ENCODE results near the gene RBPJ. TPM values are rescaled to one million over a fixed set of nuclear protein-coding genes. Genes with fewer than 3 reads are reported as not detected.

Gene RBPJ
- polyA plus RNA-seq, 1 donor from 2014 or later, result 89.8 TPM

DNA sequence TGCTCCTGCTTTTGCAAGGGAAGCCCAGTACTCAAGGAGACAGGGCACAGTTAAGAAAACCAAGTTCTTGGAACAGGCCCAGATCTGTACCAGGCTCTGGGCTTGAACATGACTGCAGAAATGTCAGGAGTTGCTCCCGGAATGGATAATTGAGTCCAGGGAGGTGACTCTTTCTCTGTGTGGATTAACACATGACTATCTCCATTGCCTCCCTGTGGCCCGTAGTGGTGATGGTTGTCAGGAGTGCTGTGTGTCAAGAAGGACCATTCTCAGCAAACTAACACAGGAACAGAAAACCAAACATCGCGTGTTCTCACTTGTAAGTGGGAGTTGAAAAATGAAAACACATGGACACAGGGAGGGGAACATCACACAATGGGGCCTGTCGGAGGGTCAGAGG lies 129.6 kb downstream of the RBPJ start:
- no peak overlapping the region for H3K4me2 ChIP-seq (ENCODE audit: low read length)
- no peaks in the 10 kb centered on the region for H3K9me2 ChIP-seq (ENCODE audit: insufficient read depth, low read length)
- no peaks in the 10 kb centered on the region for H3K36me3 ChIP-seq (ENCODE audit: insufficient read depth, low read length)
- H3K9ac ChIP-seq (ENCODE audit: low read length), result no peak overlapping the region
- TF ChIP-seq TAF1 (IDR thresholded peaks at IDR 0.05; ENCODE audit: low read depth) (no peak), RAD21 (conservative IDR thresholded peaks at IDR 0.05) (no peak), SMC3 (conservative IDR thresholded peaks at IDR 0.05; ENCODE audit: poor library complexity) (no peak)
- TF ChIP-seq, protein P1, sequence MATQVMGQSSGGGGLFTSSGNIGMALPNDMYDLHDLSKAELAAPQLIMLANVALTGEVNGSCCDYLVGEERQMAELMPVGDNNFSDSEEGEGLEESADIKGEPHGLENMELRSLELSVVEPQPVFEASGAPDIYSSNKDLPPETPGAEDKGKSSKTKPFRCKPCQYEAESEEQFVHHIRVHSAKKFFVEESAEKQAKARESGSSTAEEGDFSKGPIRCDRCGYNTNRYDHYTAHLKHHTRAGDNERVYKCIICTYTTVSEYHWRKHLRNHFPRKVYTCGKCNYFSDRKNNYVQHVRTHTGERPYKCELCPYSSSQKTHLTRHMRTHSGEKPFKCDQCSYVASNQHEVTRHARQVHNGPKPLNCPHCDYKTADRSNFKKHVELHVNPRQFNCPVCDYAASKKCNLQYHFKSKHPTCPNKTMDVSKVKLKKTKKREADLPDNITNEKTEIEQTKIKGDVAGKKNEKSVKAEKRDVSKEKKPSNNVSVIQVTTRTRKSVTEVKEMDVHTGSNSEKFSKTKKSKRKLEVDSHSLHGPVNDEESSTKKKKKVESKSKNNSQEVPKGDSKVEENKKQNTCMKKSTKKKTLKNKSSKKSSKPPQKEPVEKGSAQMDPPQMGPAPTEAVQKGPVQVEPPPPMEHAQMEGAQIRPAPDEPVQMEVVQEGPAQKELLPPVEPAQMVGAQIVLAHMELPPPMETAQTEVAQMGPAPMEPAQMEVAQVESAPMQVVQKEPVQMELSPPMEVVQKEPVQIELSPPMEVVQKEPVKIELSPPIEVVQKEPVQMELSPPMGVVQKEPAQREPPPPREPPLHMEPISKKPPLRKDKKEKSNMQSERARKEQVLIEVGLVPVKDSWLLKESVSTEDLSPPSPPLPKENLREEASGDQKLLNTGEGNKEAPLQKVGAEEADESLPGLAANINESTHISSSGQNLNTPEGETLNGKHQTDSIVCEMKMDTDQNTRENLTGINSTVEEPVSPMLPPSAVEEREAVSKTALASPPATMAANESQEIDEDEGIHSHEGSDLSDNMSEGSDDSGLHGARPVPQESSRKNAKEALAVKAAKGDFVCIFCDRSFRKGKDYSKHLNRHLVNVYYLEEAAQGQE (IDR thresholded peaks at IDR 0.05; ENCODE audit: borderline replicate concordance), result no peak
- no peaks in the 10 kb centered on the region for H4K20me1 ChIP-seq (ENCODE audit: insufficient read depth)
- no peaks in the 10 kb centered on the region for H3F3A ChIP-seq (ENCODE audit: insufficient read depth, low read length, poor library complexity, severe bottlenecking)
- H3K9me3 ChIP-seq (ENCODE audit: low read length), result no peaks in the 10 kb centered on the region
- no peak overlapping the region for H3K4me3 ChIP-seq (ENCODE audit: low read length)
- no peak overlapping the region for H2AFZ ChIP-seq (ENCODE audit: low read depth, low read length)
- H3K27me3 ChIP-seq (ENCODE audit: insufficient read depth, low read depth, low read length), result no peaks in the 10 kb centered on the region
- H3K79me2 ChIP-seq (replicated peaks; ENCODE audit: insufficient read depth, low read length), result no peaks in the 10 kb centered on the region
- no peak overlapping the region for H3K27ac ChIP-seq (ENCODE audit: low read length)

DNA sequence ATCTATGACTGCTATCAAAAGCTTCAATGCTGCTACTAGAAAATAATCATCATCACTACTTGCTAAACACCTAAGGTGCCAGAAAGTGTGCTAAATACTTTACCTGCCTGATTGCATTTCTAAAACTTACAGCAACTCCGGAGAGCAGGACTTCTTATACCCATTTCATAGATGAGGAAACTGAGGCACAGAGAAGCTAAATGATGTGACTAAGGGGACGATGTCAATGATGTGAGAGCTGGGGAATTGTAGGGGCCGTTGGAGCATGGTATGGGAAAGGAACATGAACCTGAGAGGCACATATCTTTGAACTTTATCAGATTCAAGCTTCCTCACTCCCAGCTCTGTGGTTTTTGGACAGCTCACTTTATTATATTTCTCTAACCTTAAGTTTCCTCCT lies 130.8 kb downstream of the RBPJ start:
- no peaks in the 10 kb centered on the region for H3F3A ChIP-seq (ENCODE audit: insufficient read depth, low read length, poor library complexity, severe bottlenecking)

More for the DNA sequence above, 130.8 kb downstream of the RBPJ start:
- H3K9ac ChIP-seq (ENCODE audit: low read length), result no peak overlapping the region
- H3K27ac ChIP-seq (ENCODE audit: low read length), result no peak overlapping the region
- no peak overlapping the region for H3K4me2 ChIP-seq (ENCODE audit: low read length)
- H4K20me1 ChIP-seq (ENCODE audit: insufficient read depth), result no peaks in the 10 kb centered on the region
- TF ChIP-seq, protein P2, sequence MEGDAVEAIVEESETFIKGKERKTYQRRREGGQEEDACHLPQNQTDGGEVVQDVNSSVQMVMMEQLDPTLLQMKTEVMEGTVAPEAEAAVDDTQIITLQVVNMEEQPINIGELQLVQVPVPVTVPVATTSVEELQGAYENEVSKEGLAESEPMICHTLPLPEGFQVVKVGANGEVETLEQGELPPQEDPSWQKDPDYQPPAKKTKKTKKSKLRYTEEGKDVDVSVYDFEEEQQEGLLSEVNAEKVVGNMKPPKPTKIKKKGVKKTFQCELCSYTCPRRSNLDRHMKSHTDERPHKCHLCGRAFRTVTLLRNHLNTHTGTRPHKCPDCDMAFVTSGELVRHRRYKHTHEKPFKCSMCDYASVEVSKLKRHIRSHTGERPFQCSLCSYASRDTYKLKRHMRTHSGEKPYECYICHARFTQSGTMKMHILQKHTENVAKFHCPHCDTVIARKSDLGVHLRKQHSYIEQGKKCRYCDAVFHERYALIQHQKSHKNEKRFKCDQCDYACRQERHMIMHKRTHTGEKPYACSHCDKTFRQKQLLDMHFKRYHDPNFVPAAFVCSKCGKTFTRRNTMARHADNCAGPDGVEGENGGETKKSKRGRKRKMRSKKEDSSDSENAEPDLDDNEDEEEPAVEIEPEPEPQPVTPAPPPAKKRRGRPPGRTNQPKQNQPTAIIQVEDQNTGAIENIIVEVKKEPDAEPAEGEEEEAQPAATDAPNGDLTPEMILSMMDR (IDR thresholded peaks at IDR 0.05; ENCODE audit: poor library complexity, severe bottlenecking), result no peak
- TF ChIP-seq MXI1 (conservative IDR thresholded peaks at IDR 0.05; ENCODE audit: poor library complexity, severe bottlenecking), result no peak
- TF ChIP-seq RAD21 (conservative IDR thresholded peaks at IDR 0.05), result no peak
- TF ChIP-seq TAF1 (IDR thresholded peaks at IDR 0.05; ENCODE audit: low read depth), result no peak
- no peaks in the 10 kb centered on the region for H3K36me3 ChIP-seq (ENCODE audit: insufficient read depth, low read length)
- H2AFZ ChIP-seq (ENCODE audit: low read depth, low read length), result no peak overlapping the region
- H3K79me2 ChIP-seq (replicated peaks; ENCODE audit: insufficient read depth, low read length), result no peaks in the 10 kb centered on the region
- no peak overlapping the region for H3K4me3 ChIP-seq (ENCODE audit: low read length)
- H3K9me3 ChIP-seq (ENCODE audit: low read length), result no peaks in the 10 kb centered on the region
- H3K27me3 ChIP-seq (ENCODE audit: insufficient read depth, low read depth, low read length), result no peaks in the 10 kb centered on the region
- no peaks in the 10 kb centered on the region for H3K9me2 ChIP-seq (ENCODE audit: insufficient read depth, low read length)

Data from neural cell (in vitro differentiated cells).